Stimulated activated CD8-positive, alpha-beta memory T cell treated with anti-CD3 and anti-CD28 coated beads, Interleukin-15, amount 100 ng/mL, for 4 hours (primary cell): ENCODE results near the gene GZMB.
"Not testable (repeated sequence)": the region's sequence is repeated elsewhere in the genome, so short reads cannot be mapped to it uniquely, and the experiment has no call there.

Experiments
- DNase-seq, 2 donors: peaks; one replicate each; pipeline ENCODE4 v3.0.0-alpha.2; 2020; ENCODE audit warnings: low read depth in 2 of 2

GZMB gene

DNA sequence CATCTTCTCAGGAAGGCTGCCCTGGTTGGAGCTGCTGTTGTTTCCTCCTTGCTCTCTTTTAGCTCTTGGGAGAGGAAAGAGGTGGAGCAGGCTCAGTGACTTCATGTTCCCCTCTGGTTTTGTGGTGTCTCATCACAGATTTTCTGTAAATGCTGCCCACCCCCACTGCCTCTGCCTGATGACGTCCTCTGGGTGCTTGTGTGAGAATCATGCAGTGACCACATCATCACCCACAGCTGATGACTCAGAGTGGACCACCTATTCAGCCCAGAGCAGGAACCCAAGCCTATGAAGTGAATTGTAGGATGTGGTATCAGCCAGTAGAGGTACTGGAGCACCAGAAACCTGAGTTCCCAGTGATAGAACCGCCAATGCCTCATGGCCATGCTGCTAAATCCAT lies at the start of gene GZMB:
Gene GZMB (minus strand): TSS at position 33 of the 400 bp plus-strand sequence. CDS start 30 bp downstream, at position 3.
- peak; percentile 68 to 84 for DNase-seq

GRCh38 chr14:24681056-24681455 lies 47.1 kb upstream of the GZMB start:
- no peak for DNase-seq

GRCh38 chr14:24680516-24680915 lies 46.5 kb upstream of the GZMB start:
- no peak for DNase-seq

DNA sequence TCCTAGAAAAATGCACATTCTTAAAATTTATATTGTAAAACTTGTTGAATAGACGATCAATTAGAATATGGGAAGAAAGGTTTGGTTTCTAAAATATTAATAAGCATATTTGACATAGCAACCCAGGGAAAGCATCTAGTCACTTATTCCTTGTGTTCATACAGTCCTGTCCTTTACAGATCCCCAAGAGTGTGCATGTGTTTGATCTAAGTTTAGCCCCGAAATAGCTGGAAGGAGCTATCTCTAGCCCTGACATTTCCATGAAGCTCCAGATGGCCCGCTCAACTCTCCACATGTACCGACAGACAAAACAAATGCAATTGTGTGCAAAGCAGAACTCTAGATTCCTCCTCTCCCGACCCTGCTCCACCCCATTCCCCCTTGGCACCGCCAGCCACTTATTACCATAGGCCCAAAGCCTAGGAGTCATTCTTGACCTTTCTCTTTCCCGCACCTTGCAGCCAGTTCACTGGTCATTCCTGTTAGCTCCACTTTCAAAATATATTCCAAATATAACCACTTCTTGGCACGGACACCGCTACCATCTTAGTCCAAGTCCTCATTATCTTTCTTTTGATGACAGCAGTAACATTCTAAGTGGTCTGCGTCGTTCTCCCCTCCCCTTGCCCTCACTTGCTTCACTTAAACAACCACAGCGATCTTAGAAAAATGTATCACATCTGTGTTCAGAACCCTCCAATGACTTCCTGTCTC lies 45.4 kb upstream of the GZMB start:
- DNase-seq: no peak

- peak; percentile 50 to 75 for DNase-seq
Measured at GRCh38 chr14:24678801-24679247, 44.8 kb upstream of the GZMB start.

GRCh38 chr14:24677956-24678355 lies 44.0 kb upstream of the GZMB start:
- DNase-seq: no peak

GRCh38 chr14:24674204-24674970 lies 40.4 kb upstream of the GZMB start:
- peak in 1 of 2 donors; percentile 29 for DNase-seq

DNA sequence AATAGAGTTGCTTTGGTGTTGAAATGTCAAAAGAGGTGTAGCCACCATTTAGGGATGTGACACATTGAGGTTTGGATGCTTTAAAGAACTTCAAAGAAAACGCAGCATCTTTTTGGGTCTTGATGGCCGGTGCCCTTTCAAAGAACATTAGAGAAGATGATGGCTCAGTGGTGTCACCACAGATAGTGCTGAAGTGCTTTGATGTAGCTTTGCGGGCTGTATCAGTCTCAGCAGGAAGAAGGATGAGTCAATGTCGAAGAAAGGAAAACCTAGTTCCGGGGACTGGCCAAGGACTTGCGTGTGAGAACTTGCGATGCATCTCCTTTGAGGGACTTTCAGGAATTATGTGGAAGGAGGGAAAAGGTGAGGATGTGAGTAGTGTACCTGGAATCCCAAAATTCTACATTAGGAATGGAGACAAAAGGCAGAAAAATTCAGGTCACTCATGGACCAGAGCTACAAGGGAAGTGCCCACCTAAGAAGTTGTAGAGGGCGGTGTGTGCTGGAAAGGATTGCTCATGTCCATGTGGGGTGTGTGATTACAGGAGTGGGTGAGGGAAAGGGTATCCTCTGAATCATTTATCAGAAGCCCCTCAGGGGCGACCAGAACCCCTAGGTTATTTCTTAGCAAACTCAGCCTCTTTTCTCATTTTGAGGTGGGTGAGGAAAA lies 39.7 kb upstream of the GZMB start:
- peak; percentile 50 to 71 for DNase-seq

- no peak for DNase-seq
Measured at GRCh38 chr14:24673059-24673458, 39.1 kb upstream of the GZMB start.

- peak in 1 of 2 donors; percentile 32 for DNase-seq
Measured at GRCh38 chr14:24670594-24670993, 36.6 kb upstream of the GZMB start.

GRCh38 chr14:24669651-24670050 lies 35.7 kb upstream of the GZMB start:
- DNase-seq: no peak

GRCh38 chr14:24665440-24665991 lies 31.5 kb upstream of the GZMB start:
- DNase-seq: peak in 1 of 2 donors; percentile 16

- DNase-seq: no peak
Measured at GRCh38 chr14:24664366-24664765, 30.4 kb upstream of the GZMB start.

- no peak for DNase-seq
Measured at GRCh38 chr14:24662753-24663152, 28.8 kb upstream of the GZMB start.

- no peak for DNase-seq
Measured at GRCh38 chr14:24659916-24660570, 26.1 kb upstream of the GZMB start.

GRCh38 chr14:24648361-24648760 lies 14.4 kb upstream of the GZMB start:
- not testable (repeated sequence) for DNase-seq

DNA sequence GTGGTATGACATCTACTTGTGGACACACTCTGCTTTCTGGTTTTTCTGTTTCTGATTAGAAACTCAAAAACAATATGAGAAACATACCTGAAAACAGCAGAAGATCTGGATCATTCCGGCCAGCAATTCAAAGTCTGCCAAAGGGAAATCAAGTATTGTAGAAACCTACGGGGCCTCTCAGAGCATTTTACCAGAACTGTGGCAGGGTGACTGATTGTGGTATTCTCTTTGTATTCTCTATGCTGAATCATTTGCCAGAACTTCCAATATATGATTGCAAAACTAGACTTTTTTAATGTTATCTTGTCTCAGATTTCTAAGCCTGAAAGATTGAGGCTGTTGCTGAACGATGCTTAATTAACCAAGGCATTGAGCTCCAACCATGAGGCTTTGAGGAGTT lies 5.9 kb upstream of the GZMB start:
- DNase-seq: no peak

GRCh38 chr14:24639270-24639669 lies 5.3 kb upstream of the GZMB start:
- DNase-seq: no peak

- no peak for DNase-seq
Measured at GRCh38 chr14:24633353-24633752, 637 bp downstream of the GZMB start.

GRCh38 chr14:24632761-24633160 lies 1.2 kb downstream of the GZMB start:
- DNase-seq: no peak

- DNase-seq: no peak
Measured at GRCh38 chr14:24632336-24632735, 1.7 kb downstream of the GZMB start.
